Neural cell (in vitro differentiated cells): Measurements from ENCODE around the gene TNS1.

Source experiments
- EZH2 ChIP-seq: fragments of 200-600, 300-800 bp; shearing (Covaris generic), sonication (generic); IDR thresholded peaks from 2 replicates; pipeline ENCODE4 v1.6.1; 2014; ENCODE audit warnings: antibody characterized with exemption, low read length, borderline replicate concordance, mild to moderate bottlenecking; ENCODE audit not compliant: insufficient read depth, poor library complexity, severe bottlenecking
- MXI1 ChIP-seq: fragments of 450-650 bp; conservative IDR thresholded peaks from 2 replicates; pipeline ENCODE4 v1.6.1; 2014; ENCODE audit warnings: antibody characterized with exemption, mild to moderate bottlenecking; ENCODE audit not compliant: poor library complexity, severe bottlenecking
- POLR2AphosphoS5 ChIP-seq: IDR thresholded peaks from 2 replicates; pipeline ENCODE4 v1.6.1; 2012
- TF ChIP-seq, protein P1 (sequence below): fragments of 450-650 bp; IDR thresholded peaks from 2 replicates; pipeline ENCODE4 v1.5.1; 2014; ENCODE audit warnings: antibody characterized with exemption, mild to moderate bottlenecking, moderate library complexity; ENCODE audit not compliant: poor library complexity, severe bottlenecking

DNA sequence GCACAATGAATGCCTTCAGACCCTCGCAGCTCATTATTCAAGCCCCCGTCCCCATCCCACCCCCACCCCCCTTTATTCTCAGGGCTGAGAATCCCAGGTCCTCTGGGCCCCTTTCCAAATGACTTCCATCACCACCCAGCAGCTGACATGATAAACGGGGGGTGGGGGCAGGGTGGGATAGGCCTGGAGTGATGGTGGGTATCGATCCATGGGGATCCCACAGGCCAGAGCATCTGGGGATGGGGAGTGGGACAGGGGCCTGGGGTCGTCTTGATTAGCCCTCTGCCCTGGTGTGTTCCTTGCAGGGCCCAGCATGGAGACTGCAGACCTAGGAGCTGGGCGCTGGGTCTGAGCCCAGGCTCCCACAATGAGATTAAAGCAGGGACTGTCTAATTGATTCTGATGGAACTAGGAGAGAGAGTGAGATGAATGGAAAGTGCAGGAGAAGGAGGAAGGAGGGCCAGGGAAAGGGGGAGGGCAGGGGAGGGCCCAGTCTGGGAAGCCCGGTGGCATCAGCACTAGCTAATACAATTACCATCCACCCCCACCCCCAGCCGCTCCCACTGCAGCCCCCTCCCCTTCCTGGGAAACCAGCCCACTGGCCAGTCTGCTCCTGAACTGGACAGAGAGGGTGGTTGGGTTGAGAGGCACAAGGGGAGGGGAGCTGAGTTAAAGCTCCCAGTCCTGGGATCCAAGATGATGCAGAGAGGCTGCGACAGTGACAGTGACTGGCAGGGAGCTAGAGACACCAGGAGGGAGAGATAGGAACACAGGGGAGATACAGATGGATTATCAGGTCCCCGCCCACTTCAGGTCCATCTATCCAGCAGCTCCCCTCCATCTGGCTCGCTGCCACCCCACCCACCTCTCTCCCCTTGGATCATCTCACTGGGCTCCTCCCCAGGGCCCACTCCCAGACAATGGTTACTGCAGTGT lies 13.1 kb upstream of the TNS1 start:
- TF ChIP-seq, protein P1, sequence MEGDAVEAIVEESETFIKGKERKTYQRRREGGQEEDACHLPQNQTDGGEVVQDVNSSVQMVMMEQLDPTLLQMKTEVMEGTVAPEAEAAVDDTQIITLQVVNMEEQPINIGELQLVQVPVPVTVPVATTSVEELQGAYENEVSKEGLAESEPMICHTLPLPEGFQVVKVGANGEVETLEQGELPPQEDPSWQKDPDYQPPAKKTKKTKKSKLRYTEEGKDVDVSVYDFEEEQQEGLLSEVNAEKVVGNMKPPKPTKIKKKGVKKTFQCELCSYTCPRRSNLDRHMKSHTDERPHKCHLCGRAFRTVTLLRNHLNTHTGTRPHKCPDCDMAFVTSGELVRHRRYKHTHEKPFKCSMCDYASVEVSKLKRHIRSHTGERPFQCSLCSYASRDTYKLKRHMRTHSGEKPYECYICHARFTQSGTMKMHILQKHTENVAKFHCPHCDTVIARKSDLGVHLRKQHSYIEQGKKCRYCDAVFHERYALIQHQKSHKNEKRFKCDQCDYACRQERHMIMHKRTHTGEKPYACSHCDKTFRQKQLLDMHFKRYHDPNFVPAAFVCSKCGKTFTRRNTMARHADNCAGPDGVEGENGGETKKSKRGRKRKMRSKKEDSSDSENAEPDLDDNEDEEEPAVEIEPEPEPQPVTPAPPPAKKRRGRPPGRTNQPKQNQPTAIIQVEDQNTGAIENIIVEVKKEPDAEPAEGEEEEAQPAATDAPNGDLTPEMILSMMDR = no peak
- TF ChIP-seq POLR2AphosphoS5 = no peak
- no peak for TF ChIP-seq EZH2
- TF ChIP-seq MXI1 = no peak
